GM19025 (cell line): ENCODE results near the gene ANKUB1.
A peak's percentile ranks its signal among the peaks of the same experiment; 100 is the strongest.

Source experiments
- ATAC-seq: cut with Tn5 transposase; IDR thresholded peaks from one replicate; pipeline ENCODE4 v1.9.1; 2021; ENCODE audit warnings: mild to moderate bottlenecking, low read depth, moderate library complexity; ENCODE audit not compliant: unreplicated experiment

ANKUB1 gene

GRCh38 chr3:149765762-149766334 is 26.5 kb downstream of the ANKUB1 start:
- no peak for ATAC-seq

DNA sequence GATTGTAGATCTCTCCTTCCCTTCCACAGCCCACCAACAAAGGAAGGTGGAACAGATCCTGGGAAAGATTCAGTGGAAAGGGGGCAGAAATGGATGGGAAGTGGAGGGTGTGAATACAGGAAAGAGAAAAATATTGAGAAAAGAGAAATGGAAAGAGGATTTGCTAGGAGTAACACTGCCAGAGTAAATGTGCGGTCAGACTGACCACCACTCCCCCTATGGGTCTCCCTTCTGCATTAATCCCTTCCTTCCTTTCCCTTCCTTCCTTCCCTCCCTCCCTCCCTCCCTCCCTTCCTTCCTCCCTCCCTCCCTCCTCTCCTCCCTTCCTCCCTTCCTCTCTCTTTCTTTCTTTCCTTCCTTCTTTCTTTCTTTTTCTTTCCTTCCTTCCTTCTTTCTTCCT is 28.1 kb downstream of the ANKUB1 start:
- ATAC-seq: no peak

DNA sequence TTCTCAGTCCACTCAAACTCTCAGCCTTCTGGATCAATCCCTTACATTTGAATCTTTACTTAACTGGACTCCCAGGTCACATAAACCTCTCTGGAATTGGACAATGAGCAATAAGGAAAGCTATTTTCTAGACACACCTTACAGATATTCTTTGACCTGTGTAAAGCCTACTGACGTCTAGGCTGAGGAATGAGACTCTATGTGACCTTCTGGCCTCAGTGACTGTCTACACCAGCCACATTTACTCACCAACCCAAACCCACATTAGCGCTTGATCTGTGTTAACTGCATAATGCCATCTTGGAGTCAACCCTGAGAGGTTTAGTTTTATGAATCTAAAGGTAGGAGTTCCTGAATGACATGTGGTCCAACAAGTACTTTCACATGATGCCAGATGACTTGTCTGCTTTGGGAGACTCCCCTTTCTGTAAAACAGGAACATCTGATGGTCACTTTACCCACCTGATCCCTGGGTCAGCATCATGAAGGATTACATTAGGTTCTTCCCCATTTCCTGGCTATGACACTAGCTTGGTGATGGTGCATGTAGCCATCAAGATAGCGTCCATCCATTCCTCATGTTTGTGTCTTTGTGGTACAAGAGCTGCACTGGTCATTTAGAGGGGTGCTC is 28.7 kb downstream of the ANKUB1 start:
- ATAC-seq: no peak

DNA sequence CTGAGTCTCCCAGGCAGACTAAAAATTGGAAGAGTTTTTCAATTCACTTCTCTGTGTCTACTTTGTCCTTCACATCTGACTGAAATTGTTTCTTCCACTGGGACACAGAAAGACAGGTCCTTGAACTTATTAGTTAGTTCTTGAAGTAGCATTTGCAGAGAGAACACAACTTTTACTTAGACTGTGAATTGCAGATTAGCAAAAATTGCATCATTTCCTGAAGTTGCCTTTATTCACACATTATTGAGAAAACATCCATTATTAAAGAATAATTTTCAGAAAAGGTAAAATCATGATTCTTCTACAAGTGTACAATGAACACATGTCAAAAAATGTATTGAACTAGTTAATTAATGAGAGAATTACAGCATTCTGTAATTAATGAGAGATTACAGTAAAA is 38.6 kb downstream of the ANKUB1 start:
- ATAC-seq: no peak

GRCh38 chr3:149752788-149753136 is 39.6 kb downstream of the ANKUB1 start:
- ATAC-seq: no peak

GRCh38 chr3:149752051-149752787 is 40.1 kb downstream of the ANKUB1 start, which contains the start of gene COMMD2:
Gene COMMD2, minus strand, starts transcription at chr3:149752489. Its CDS starts 45 bp downstream, at chr3:149752444.
- ATAC-seq: peak; percentile 98

DNA sequence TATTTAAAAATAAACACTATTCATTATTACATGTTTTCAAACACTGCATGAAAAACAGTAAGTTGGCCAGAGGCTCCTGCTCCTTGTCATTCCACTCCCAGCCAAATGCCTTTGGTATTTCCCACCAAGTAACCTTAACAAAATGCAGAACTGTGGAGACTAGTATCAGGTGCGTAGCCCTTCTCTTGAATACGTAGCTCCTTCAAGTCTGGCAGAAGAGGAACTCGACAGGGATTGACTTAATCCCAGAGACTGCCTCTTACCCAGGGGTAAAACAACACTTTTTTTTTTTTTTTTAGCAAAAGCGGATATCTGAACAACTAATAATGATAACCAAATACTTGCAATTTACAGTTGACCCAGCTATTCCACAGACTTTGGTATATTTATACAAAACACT is 40.8 kb downstream of the ANKUB1 start:
- ATAC-seq: no peak

- no peak for ATAC-seq
Observed at GRCh38 chr3:149744606-149745005, 47.7 kb downstream of the ANKUB1 start.

DNA sequence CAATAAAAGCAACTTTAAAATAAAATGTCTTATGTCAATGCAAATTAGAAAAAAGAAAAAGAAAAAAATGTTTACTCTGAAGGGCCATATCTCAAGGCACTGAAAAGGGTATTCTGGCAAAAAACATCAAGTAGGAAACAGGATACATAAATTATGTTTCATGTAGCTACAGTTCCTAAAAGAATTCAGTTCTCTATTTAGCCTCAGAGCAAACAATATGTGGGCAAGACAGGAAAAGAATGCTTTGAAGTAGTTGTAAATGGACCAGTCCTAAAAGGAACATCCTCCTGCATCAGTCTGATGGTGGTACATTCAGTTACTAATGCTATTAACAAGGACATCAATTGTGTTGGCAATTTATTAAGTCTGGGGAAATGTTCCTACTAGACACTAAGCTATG is 48.2 kb downstream of the ANKUB1 start:
- ATAC-seq: no peak

GRCh38 chr3:149739396-149739795 is 53.0 kb downstream of the ANKUB1 start:
- no peak for ATAC-seq

DNA sequence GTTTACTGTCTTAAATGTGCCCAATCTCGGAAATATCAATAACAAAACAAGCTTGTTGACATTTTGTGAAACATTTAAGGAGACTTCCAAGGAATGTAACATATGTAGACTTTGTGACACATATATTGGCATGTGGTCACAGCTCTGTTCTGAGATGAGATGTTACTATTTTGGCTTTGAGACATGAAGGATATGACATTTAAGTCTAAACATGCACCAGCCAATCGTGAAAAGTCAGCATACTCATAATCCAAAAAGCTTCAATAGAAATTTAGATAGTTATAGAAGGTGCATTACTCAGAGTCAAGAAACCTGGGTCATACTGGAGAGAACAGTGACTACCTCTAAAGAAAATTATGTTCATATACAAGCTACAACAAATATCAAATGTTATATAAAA is 53.5 kb downstream of the ANKUB1 start:
- no peak for ATAC-seq

GRCh38 chr3:149736953-149737205 is 55.5 kb downstream of the ANKUB1 start:
- ATAC-seq: no peak

GRCh38 chr3:149736175-149736952 is 56.0 kb downstream of the ANKUB1 start:
- no peak for ATAC-seq

DNA sequence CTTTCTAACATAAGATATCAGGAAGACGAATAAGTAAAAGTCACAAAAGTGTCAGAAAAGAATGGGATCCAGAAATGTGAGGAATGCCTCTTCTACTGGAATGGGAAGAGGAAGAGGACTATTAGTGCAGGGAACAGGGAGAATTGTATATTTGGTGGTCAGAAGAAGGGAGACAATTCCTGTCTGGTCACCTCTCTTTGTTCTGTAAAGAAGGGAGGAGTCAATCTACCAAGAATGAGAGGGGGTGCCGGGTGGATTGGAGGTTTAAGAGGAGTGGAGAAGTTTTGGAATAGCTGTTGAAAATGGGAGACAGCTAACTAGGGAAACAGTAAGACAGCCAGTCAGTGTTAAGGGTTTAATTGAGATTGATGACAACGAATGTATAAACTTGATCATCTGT is 60.1 kb downstream of the ANKUB1 start:
- ATAC-seq: no peak

DNA sequence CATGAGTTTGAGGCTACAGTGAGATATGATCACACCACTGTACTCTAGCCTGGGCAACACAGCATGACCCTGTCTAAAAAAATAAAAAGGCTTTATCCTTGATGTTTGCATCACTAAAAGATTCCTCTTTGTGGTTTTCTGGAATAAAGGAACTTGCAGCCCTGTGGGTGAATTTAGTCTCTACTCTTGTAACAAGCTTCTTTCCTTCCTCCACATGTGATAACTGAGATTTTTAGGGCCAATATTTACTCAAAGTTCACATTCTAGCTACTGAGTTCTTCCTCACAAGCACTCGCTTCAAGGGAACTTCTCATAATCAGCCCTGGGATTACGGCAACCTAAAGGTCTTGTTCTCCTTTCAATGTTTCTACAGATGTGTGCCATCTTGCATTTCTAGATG is 64.7 kb downstream of the ANKUB1 start:
- no peak for ATAC-seq

DNA sequence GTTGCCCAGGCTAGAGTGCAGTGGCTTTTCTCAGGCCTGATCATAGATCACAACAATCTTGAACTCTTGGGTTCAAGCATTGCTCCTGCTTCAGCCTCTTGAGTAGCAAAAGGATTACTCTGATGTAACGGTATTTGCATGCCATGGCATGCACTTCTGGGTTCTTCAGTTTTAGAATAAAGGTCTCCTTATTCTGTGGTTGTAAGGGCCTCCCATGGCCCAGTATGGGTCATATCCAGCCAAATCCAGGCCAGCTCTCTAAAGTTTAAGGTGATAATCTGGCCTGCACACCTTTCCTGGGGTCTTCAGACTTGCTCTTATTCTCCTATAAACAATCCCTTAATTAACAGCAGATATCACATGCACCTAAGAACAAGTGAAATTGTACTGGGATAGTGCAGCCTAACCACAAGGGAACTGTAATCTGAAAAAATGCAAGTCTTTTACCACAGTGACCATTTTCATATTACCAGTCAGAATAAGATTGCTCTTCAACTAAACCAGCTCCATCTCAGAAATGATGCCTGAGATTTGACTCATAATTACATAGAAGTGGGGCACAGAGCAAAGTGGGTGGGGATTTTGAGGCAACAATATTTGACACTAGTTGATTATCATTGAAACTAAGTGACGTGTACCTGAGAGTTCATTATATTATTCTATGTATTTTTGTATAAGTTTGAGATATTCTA is 65.5 kb downstream of the ANKUB1 start:
- peak; percentile 86 for ATAC-seq

GRCh38 chr3:149723781-149724180 is 68.6 kb downstream of the ANKUB1 start:
- ATAC-seq: no peak

GRCh38 chr3:149720918-149721317 is 71.4 kb downstream of the ANKUB1 start:
- no peak for ATAC-seq

GRCh38 chr3:149717391-149718056 is 74.8 kb downstream of the ANKUB1 start:
- ATAC-seq: no peak

DNA sequence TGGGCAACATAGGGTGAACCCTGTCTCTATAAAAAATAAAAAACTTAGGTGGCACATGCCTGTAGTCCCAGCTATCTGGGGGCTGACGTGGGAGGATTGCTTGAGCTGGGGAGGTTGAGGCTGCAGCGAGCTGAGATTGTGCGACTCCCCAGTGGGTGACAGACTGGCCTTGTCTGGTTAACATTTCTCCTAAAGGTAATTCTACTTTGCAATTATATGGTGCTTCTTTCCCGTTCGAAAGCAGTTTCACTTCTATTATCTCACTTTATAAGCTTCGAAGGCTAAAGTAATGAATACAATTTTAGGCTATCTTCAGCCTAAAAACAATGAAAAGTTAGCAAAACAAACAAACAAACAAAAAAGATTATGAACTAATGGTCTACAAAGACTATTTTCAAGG is 75.4 kb downstream of the ANKUB1 start:
- no peak for ATAC-seq
